ENCODE data around the gene NOVA2. TPM values are rescaled to one million over a fixed set of nuclear protein-coding genes. Genes with fewer than 3 reads are reported as not detected.

The NOVA2 gene
- total RNA-seq, 1 donor from 2014 or later, result 0.40 TPM

DNA sequence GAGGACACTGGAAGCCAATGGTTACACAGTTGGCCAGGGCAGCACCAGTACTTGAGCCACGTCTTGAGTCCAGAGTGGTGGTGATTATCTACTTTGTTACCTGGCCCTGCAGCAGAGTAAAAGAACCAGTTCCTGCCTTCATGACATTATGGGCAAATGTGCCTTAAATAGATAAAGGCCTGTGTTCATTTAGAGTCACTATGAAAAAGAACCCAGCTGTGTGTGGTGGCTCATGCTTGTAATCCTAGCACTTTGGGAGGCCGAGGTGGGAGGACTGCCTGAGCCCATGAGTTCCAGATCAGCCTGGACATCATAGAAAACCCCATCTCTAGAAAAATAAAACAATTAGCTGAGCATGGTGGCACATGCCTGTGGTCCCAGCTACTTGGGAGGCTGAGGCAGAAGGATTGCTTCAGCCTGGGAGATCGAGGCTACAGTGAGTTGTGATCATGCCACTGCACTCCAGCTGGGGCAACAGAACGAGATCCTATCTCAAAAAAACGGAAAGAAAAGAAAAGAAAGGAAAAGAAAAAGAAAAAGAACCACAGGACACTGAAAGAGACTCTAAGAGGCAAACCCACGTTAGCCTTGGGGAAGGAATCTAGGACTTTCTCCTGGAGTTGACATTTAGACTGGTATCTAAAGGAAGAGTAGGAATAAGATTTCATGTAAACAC is 84.3 kb downstream of the NOVA2 start:
- ATAC-seq, result no peak

GRCh38 chr19:45887200-45887710 is 86.4 kb downstream of the NOVA2 start:
- ATAC-seq, result no peak

DNA sequence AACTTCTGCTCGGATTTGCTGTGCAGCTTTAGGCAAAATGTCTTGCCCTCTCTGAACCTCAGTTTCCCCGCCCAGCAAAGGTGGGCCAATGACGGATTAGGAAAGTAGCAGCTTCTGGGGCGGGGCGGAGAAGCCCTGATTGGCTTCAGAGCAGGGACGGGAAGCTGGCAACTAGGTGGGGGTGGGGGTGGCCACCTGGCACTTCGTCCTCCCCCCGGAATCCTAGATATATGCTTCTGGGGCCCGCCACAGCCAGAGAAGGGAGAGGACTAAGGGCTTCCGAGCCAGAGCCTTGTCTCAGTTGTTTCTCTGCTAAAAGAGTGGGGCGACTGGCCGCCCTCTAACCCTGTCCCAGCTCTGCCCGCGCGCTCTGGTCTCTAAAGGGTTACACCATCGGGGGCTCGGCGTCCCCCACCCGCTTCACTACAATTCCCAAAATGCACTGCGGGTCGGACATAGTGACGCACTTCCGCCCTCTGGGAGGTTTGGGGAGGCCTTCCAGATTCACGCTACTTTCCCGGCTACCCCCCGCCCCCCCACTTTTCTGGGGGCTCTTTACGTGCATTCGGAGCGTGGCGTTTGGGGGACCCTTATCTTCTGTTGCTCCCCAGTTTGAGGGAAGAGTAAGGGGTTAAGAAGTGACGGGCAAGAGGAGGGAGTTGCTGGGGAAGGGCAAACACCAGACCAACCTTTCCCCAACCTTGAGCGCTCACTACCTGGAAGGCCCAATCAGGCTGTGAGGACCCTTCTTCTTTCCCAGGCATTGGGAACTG is 87.1 kb downstream of the NOVA2 start:
- peak; percentile 74 for ATAC-seq

DNA sequence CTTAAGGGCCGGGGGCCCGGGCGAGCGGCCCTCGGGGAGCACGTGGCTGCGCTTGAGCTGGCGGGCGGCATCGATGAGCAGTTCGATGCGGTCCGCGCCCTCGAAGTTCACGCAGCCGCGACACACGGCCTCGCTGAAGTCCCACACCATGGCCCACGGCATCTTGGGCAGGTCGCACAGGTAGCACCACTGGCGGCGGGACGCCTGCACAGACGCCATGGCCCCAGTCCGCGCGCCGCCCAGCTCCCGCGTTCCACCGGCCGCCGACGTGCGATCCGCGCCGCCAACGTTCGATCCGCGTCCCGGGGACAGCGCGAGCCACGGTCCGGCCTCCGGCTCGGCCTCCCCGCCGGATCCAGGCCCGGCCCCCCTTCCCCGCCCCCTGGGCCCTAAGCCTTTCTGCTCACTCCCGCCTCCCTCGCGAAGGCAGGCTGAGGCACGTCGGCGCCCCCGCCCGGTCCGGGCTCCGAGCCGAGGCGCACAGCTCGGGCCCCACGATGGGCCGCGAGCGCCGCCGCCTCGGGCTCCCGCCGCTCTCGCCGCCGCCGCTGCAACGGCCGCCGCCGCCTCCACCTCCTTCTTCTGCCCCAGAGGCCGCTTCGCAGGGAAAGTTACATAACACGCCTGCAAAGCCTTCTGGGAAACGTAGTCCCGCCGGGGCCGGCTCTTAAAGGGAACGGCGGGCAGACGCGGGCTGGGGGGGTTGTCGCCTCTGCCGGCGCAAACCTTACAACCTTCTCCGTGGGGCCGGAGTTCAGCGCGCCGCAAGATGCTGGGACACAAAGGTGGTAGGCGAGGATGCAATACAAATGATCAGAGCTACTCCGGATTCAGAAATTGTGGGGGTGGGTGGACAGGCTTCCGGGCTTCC is 87.9 kb downstream of the NOVA2 start, which contains the start of gene IRF2BP1:
Gene IRF2BP1 (minus strand): TSS at position 586 of the 871 bp plus-strand sequence. CDS start 367 bp downstream, at position 219.
- peak; percentile 67 for ATAC-seq

DNA sequence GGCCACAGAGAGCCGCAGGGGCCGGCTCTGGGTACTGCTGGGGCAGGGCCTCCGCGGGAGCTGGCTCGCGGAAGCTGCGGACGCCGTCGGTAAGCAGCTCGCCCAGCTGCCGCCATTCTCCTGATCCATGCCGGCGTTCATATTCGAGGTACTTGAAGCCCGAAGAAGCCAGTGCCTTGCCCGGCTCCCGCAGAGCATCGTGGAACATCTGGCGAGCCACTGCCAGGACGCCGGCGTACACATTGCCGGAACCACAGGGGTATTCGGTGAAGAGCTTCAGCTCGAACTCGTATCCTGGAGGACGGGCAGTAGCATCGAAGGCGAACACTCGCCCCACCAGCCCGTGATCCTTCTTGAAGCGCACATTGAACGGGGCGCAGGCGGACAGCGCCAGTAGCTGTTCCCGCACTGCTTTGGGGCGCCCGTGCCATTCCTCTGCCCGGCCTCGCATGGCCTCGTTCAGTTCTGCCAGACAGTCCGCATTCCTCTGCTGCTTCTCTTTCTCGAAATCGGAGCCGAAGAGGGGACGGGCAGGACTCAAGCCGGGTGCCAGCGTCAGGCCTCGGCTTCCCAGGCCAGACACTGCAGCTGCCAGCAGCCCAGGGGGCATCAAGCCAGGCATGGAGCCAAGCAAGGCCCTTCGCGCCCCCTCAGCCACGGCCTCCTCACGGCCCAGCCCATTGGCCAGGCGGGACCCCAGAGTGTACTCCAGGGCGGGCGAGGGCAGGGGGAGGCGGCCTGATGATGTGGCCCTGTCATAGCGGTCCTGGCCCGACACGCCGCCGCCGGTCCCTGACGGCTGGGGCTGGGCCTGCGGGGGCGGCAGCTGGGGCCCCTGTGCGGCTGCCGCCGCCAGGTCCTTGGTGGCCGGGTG is 88.7 kb downstream of the NOVA2 start:
- peak; percentile 5 for ATAC-seq

DNA sequence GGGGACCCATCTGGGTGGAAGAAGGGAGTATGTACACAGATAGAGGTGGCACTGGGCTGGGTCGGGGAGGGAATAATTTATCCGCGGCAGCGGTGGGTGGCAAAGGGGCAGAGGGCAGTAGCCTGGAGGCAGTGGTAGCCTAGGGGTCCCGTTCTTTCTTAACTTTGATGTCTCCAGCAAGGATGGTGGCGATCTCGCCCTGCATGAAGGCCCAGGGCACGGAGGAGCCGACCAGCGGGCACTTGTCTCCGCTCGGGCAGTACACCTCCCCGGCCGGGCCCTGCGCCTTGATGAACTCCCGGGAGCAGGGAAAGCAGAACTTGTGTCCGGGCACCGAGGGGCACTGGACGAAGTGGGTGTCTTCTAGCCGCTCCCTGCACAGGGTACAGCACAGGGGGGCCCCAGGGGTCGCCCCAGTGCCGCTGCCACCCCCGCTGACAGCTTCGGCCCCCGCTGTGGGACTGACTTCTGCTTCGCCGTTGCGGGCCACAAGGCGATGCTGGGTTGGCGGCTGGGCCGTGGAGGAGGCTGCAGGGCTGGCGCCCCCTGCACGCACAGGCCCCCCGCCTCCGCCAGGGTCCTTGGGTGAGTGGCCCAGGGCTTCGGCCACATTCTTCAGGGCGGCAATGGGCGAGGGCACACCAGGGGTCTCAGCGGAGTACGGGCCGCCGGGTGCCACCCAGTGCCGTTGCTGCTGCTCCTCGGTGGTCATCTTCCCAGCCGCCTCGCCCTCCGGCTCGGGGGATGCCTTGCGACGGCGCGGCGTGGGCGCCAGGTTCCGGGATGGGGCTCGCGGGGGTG is 89.6 kb downstream of the NOVA2 start:
- no peak for ATAC-seq

Other genes starting within 250 kb of the NOVA2 start
- 30.3 TPM for gene FBXO46, start 243.0 kb downstream of the NOVA2 start, total RNA-seq
- gene MEIOSIN, start 240.4 kb downstream of the NOVA2 start, total RNA-seq, result not detected
- gene SIX5, start 204.6 kb downstream of the NOVA2 start, total RNA-seq, result 8.8 TPM
- 15.5 TPM for gene DMPK, start 191.4 kb downstream of the NOVA2 start, total RNA-seq
- gene DMWD, start 181.0 kb downstream of the NOVA2 start, total RNA-seq, result 17.4 TPM
- 0.12 TPM for gene RSPH6A, start 158.6 kb downstream of the NOVA2 start, total RNA-seq
- 42.9 TPM for gene SYMPK, start 110.7 kb downstream of the NOVA2 start, total RNA-seq
- not detected for gene FOXA3, start 109.5 kb downstream of the NOVA2 start, total RNA-seq
- 10.0 TPM for gene IRF2BP1, start 87.7 kb downstream of the NOVA2 start, total RNA-seq
- gene MYPOP, start 71.3 kb downstream of the NOVA2 start, total RNA-seq, result 3.7 TPM
- not detected for gene NANOS2, start 59.1 kb downstream of the NOVA2 start, total RNA-seq
- gene CCDC61, start 21.6 kb upstream of the NOVA2 start, total RNA-seq, result 9.1 TPM
- not detected for gene PGLYRP1, start 49.2 kb upstream of the NOVA2 start, total RNA-seq
- 0.24 TPM for gene IGFL4, start 67.1 kb upstream of the NOVA2 start, total RNA-seq
- gene IGFL3, start 150.8 kb upstream of the NOVA2 start, total RNA-seq, result not detected
- gene IGFL2, start 174.4 kb upstream of the NOVA2 start, total RNA-seq, result 2.3 TPM

Measured in esophagus mucosa (tissue), 1 donor.